T-helper 2 cell treated with Interferon-gamma antibody and Interleukin-4, amounts not matched to agents 5 μg/mL and 100 μg/mL, for 36 hours (primary cell): ENCODE data around the gene ADGRB3.
"Not testable (repeated sequence)": the region's sequence is repeated elsewhere in the genome, so short reads cannot be mapped to it uniquely, and the experiment has no call there.

Experiments
- DNase-seq: peaks from one replicate; pipeline ENCODE4 v3.0.0; 2021; ENCODE audit warnings: low spot score
- H3K27ac Mint-ChIP-seq: one replicate; pipeline ENCODE4 v1.8.0; 2021; ENCODE audit warnings: mild to moderate bottlenecking, mixed read lengths
- H3K27me3 Mint-ChIP-seq: one replicate; pipeline ENCODE4 v1.8.0; 2021; ENCODE audit warnings: low read depth, mixed read lengths
- H3K36me3 Mint-ChIP-seq: one replicate; pipeline ENCODE4 v1.8.0; 2021; ENCODE audit warnings: low read depth, mixed read lengths
- H3K4me1 Mint-ChIP-seq: one replicate; pipeline ENCODE4 v1.8.0; 2021; ENCODE audit warnings: low read depth, mixed read lengths
- H3K4me3 Mint-ChIP-seq: one replicate; pipeline ENCODE4 v1.8.0; 2022; ENCODE audit warnings: mild to moderate bottlenecking, moderate library complexity, mixed read lengths
- H3K9me3 Mint-ChIP-seq: one replicate; pipeline ENCODE4 v1.8.0; 2021; ENCODE audit warnings: mixed read lengths

Gene ADGRB3

DNA sequence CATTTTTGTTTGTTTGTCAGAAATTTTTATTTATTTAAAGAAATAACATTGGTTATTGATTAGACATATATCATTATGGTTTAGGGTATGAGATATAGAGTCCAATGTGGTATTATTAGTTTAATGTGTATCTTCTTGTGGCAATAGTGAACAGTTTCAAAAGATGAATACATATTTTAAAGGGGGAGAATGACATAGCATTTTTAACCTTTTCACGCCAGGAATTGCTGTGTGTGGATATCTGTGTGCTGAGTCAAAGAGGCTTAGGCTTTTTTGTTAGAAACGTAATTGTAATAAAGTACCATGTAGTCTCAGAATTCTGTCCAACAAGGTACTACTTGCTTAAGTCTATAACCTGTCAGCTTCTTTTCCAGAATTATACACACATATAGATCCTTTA lies 451.6 kb downstream of the ADGRB3 start:
- no peak overlapping the region for H3K4me3 Mint-ChIP-seq
- H3K36me3 Mint-ChIP-seq, result no peaks in the 10 kb centered on the region
- H3K27ac Mint-ChIP-seq, result no peak overlapping the region
- H3K4me1 Mint-ChIP-seq, result no peaks in the 10 kb centered on the region
- no peaks in the 10 kb centered on the region for H3K27me3 Mint-ChIP-seq
- DNase-seq, result no peak
- no peaks in the 10 kb centered on the region for H3K9me3 Mint-ChIP-seq

DNA sequence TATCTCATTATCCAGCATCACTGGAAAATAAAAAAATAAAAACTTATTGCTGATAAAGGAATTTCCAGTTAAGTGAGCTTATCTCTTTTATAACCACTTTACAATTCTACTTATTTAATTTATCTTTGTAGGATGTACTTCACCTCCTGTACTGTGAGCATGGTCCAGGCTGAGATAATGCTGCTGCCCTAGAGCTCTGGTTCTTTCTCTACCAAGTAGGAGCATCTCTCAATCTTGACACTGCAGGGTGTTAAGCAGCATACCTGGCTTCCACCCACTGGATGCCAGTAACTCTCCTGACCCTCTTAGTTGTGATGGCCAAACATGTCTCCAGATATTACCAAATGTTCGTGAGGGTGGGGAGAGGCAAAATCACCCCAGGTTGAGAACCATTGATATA lies 454.5 kb downstream of the ADGRB3 start:
- Mint-ChIP-seq H3K36me3 (no peaks in the 10 kb centered on the region), H3K9me3 (no peaks in the 10 kb centered on the region), H3K4me3 (no peak overlapping the region), H3K27me3 (no peaks in the 10 kb centered on the region), H3K4me1 (no peaks in the 10 kb centered on the region), H3K27ac (no peak overlapping the region)
- no peak for DNase-seq

DNA sequence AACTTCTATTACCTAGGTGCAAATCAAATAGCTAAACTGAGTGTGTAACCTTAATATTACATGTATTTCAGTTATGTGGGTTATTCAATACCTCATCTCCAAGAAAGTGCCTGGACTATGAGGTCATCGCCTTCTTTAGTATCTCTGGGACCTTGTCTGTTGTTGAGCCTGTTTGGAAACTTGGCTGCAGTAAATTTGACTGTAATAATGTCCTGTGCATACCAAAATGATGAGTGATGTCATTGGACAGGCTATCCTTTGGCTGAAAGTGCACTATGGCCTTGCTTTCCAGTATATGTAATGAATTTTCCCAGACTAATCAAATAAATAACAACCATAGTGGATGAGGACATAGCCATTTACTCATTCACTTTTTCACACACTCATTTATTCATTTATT lies 455.1 kb downstream of the ADGRB3 start:
- Mint-ChIP-seq H3K4me3 (no peak overlapping the region), H3K27ac (no peak overlapping the region), H3K27me3 (no peaks in the 10 kb centered on the region), H3K9me3 (no peaks in the 10 kb centered on the region), H3K4me1 (no peaks in the 10 kb centered on the region), H3K36me3 (no peaks in the 10 kb centered on the region)
- no peak for DNase-seq

- Mint-ChIP-seq H3K9me3 (no peaks in the 10 kb centered on the region), H3K4me1 (no peaks in the 10 kb centered on the region), H3K27ac (no peak overlapping the region), H3K36me3 (no peaks in the 10 kb centered on the region), H3K27me3 (no peaks in the 10 kb centered on the region), H3K4me3 (no peak overlapping the region)
- DNase-seq, result no peak
Observed at GRCh38 chr6:69096681-69097080, 461.6 kb downstream of the ADGRB3 start.

DNA sequence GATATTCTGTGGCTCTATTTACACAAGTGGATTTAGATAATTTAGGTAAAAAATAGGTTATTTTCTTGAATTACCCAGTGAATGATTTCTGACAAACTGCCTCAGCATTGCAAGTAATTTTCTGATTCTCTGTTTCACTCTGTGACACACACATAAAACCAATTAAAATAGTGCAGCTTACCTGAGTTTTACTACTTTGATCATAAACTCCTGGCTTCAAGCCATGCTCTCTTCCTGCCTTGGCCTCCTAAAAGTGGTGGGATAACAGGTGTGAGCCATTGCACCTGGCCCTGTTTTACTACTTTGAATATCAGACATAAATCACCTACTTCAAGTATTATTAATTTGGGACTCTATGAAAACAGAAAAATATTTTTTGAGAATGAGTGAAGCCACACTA lies 462.9 kb downstream of the ADGRB3 start:
- no peak for DNase-seq
- Mint-ChIP-seq H3K27me3 (no peaks in the 10 kb centered on the region), H3K27ac (no peak overlapping the region), H3K9me3 (no peaks in the 10 kb centered on the region), H3K36me3 (no peaks in the 10 kb centered on the region), H3K4me1 (no peaks in the 10 kb centered on the region), H3K4me3 (no peak overlapping the region)

DNA sequence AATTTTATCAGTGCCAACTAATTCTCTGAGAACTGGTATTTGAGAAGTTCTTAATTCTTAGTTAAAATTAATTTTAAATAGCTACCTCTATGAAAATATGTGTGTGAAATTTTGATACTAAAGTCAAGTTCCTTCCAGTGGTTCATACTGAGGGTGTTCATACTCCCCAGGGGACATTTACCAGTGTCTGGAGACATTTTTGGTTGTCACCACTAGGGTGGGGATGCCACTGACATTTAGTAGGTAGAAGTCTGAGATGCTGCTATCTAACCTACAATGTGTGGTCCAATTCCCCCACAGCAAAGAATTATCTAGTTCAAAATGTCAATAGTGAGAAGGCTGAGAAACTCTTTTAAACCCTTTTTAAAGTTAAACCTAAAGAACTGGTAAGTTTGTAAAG lies 463.8 kb downstream of the ADGRB3 start:
- Mint-ChIP-seq H3K9me3 (no peaks in the 10 kb centered on the region), H3K36me3 (no peaks in the 10 kb centered on the region), H3K27ac (no peak overlapping the region), H3K4me1 (no peaks in the 10 kb centered on the region), H3K27me3 (no peaks in the 10 kb centered on the region), H3K4me3 (no peak overlapping the region)
- no peak for DNase-seq

- DNase-seq, result no peak
- Mint-ChIP-seq H3K27ac (no peak overlapping the region), H3K4me1 (no peaks in the 10 kb centered on the region), H3K4me3 (no peak overlapping the region), H3K9me3 (peaks cover 6% of the 10 kb centered on the region), H3K36me3 (no peaks in the 10 kb centered on the region), H3K27me3 (no peaks in the 10 kb centered on the region)
Observed at GRCh38 chr6:69100772-69101171, 465.7 kb downstream of the ADGRB3 start.

DNA sequence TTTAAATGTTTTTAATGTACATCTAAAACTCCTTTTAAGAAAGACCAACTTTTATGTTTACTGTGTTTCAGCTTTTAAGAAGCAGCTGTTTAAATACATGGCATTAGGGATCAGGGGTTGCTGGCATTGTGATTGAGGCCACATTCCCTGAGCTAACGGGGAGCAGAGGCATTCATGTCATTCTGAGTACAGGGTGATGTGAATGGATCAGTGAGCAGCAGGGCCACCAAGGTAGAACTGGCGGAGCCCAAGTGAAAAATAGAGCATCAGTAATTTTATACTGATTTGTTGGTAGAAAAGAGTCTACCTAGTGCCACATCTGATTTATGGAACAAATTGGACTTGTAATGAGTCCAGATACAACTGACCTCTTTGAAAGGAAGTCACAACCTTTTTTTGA lies 467.3 kb downstream of the ADGRB3 start:
- Mint-ChIP-seq H3K4me3 (no peak overlapping the region), H3K27me3 (no peaks in the 10 kb centered on the region), H3K27ac (no peak overlapping the region), H3K4me1 (no peaks in the 10 kb centered on the region), H3K36me3 (no peaks in the 10 kb centered on the region), H3K9me3 (peaks cover 6% of the 10 kb centered on the region)
- no peak for DNase-seq

DNA sequence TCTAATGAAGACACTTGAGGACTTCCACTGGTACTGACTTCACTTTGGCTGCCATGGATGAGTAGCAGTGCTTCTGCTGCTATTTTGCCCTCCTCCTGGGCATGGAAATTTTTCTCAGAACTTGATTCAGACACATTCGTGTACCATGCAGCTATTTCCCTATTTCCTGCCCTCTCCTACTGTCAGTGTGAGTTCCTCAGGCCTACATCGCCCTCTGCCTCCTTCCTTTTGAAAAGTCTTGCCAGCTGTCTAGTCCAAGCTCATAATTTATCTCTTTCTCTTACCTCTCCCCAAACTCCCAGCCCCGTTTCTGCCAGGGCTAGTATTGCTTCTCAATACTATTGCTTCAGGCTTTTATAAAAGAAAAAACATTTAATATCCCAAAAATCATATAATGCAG lies 470.2 kb downstream of the ADGRB3 start:
- Mint-ChIP-seq H3K36me3 (no peaks in the 10 kb centered on the region), H3K27ac (no peak overlapping the region), H3K27me3 (no peaks in the 10 kb centered on the region), H3K4me3 (no peak overlapping the region), H3K4me1 (no peaks in the 10 kb centered on the region), H3K9me3 (peaks cover 6% of the 10 kb centered on the region)
- DNase-seq, result no peak

DNA sequence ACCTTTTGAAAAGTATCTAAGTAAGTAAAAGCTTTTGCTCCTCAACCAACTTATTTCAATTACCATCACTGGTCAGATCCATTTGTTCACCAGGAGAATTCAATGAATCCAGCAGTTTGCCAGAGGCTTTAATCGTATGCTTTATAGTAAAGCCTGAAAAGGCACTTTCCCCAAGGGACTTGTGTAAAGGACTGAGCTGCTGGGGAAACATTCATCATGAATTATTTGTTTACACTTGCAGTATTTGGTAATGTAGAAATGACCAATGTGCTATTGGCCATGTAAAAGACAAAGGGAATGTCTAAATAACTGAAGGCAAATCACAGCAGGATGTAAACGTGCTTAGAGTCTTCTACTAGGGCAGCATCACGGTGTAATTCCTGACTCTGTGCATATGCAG lies 471.4 kb downstream of the ADGRB3 start:
- Mint-ChIP-seq H3K27ac (no peak overlapping the region), H3K4me3 (no peak overlapping the region), H3K4me1 (no peaks in the 10 kb centered on the region), H3K9me3 (peaks cover 6% of the 10 kb centered on the region), H3K27me3 (no peaks in the 10 kb centered on the region), H3K36me3 (no peaks in the 10 kb centered on the region)
- no peak for DNase-seq

DNA sequence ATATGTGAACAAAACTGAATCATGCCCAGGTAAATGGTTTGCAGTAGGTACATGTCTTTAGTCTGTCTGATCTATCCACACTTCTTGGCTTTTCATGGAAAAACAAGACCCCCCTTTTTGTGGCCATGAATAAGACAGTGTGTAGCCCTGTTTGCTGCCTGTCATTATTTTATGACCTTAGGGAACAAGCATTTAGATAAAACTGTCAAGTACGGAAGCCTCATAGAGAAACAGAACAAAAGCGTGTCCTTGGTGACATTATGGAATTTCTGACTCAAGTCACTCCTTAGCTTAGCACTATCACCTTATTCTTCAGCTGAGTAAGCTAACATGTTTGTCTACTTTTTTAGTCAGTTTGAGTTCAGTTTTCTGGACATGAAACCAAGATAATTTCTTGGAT lies 476.2 kb downstream of the ADGRB3 start:
- DNase-seq, result no peak
- H3K36me3 Mint-ChIP-seq, result no peaks in the 10 kb centered on the region
- no peak overlapping the region for H3K4me3 Mint-ChIP-seq

DNA sequence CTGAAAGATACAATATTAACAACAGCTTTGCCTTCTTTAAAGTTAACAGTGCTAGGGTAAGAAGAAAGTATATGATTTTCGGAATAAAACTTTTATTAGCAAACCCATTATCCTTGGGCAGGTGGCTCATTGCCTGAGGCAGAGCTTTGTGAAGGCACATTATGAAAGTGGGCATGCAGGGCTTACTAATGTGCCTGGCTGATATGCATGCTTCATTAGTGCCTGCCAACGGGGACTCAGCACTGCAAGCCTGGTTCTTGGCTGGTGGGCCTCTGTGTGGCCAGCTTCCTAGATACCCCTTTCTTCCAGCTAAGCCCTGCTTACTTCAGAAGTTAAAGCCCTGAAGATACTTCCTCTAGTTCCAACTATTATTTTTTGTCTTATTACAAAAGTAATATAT lies 481.6 kb downstream of the ADGRB3 start:
- H3K4me3 Mint-ChIP-seq, result no peak overlapping the region
- no peaks in the 10 kb centered on the region for H3K36me3 Mint-ChIP-seq
- DNase-seq, result no peak
- H3K4me1 Mint-ChIP-seq, result no peaks in the 10 kb centered on the region
- H3K27ac Mint-ChIP-seq, result no peak overlapping the region
- H3K9me3 Mint-ChIP-seq, result no peaks in the 10 kb centered on the region
- no peaks in the 10 kb centered on the region for H3K27me3 Mint-ChIP-seq

More for the DNA sequence above, 476.2 kb downstream of the ADGRB3 start:
- H3K27ac Mint-ChIP-seq, result no peak overlapping the region
- H3K27me3 Mint-ChIP-seq, result no peaks in the 10 kb centered on the region
- no peaks in the 10 kb centered on the region for H3K9me3 Mint-ChIP-seq
- no peaks in the 10 kb centered on the region for H3K4me1 Mint-ChIP-seq

DNA sequence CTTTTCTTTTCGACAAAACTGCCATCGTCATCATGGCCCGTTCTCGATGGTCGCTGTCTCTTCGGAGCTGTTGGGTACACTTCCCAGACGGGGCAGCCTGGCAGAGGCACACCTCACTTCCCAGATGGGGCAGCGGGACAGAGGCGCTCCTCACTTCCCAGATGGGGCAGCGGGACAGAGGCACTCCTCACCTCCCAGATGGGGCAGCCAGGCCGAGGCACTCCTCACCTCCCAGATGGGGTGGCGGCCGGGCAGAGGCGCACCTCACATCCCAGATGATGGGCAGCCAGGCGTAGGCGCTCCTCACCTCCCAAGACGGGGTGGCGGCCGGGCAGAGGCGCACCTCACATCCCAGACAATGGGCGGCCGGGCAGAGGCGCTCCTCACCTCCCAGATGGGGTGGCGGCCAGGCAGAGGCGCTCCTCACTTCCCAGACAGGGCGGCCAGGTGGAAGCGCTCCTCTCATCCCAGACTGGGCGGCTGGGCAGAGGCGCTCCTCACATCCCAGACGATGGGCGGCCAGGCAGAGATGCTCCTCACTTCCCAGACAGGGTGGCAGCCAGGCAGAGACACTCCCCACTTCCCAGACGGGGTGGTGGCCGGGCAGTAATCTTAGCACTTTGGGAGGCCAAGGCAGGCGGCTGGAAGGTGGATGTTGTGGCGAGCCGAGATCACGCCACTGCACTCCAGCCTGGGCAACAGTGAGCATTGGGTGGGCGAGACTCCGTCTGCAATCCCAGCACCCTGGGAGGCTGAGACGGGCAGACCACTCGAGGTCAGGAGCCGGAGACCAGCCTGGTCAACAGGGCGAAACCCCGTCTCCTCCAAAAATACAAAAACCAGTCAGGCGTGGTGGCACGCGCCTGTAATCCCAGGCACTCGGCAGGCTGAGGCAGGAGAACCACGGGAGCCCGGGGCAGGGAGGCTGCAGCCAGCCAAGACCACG lies 486.7 kb downstream of the ADGRB3 start:
- not testable (repeated sequence) for H3K27me3 Mint-ChIP-seq, H3K4me1 Mint-ChIP-seq, H3K9me3 Mint-ChIP-seq, H3K36me3 Mint-ChIP-seq, H3K4me3 Mint-ChIP-seq, H3K27ac Mint-ChIP-seq, DNase-seq

GRCh38 chr6:69122407-69122773 lies 487.3 kb downstream of the ADGRB3 start:
- H3K27me3 Mint-ChIP-seq, result no peaks in the 10 kb centered on the region
- H3K27ac Mint-ChIP-seq, result no peak overlapping the region

GRCh38 chr6:69128411-69128810 lies 493.3 kb downstream of the ADGRB3 start:
- no peak overlapping the region for H3K27ac Mint-ChIP-seq
- H3K36me3 Mint-ChIP-seq, result no peaks in the 10 kb centered on the region
- no peaks in the 10 kb centered on the region for H3K4me1 Mint-ChIP-seq
- H3K4me3 Mint-ChIP-seq, result no peak overlapping the region
- H3K27me3 Mint-ChIP-seq, result no peaks in the 10 kb centered on the region
- H3K9me3 Mint-ChIP-seq, result peaks cover 3% of the 10 kb centered on the region
- DNase-seq, result no peak

More at GRCh38 chr6:69122407-69122773, 487.3 kb downstream of the ADGRB3 start:
- Mint-ChIP-seq H3K4me1 (no peaks in the 10 kb centered on the region), H3K36me3 (no peaks in the 10 kb centered on the region), H3K9me3 (peaks cover 3% of the 10 kb centered on the region), H3K4me3 (no peak overlapping the region)
- no peak for DNase-seq
